Stimulated activated CD4-positive, alpha-beta T cell treated with anti-CD3 and anti-CD28 coated beads, Interleukin-15, amount 100 ng/mL, for 1 hour (primary cell): Measurements from ENCODE around the gene ENTREP3.
"Not testable (repeated sequence)": the region's sequence is repeated elsewhere in the genome, so short reads cannot be mapped to it uniquely, and the experiment has no call there.

Experiments
- DNase-seq, 2 donors: peaks; one replicate each; pipeline ENCODE4 v3.0.0-alpha.2; 2020; ENCODE audit warnings: low read depth in 1 of 2, low spot score in 1 of 2

The ENTREP3 gene

GRCh38 chr1:155226188-155226909 is 28.9 kb downstream of the ENTREP3 start:
- peak; percentile 68 to 71 for DNase-seq

- not testable (repeated sequence) for DNase-seq
Observed at GRCh38 chr1:155225404-155225759, 29.9 kb downstream of the ENTREP3 start.

GRCh38 chr1:155223047-155223446 is 32.2 kb downstream of the ENTREP3 start:
- no peak for DNase-seq

DNA sequence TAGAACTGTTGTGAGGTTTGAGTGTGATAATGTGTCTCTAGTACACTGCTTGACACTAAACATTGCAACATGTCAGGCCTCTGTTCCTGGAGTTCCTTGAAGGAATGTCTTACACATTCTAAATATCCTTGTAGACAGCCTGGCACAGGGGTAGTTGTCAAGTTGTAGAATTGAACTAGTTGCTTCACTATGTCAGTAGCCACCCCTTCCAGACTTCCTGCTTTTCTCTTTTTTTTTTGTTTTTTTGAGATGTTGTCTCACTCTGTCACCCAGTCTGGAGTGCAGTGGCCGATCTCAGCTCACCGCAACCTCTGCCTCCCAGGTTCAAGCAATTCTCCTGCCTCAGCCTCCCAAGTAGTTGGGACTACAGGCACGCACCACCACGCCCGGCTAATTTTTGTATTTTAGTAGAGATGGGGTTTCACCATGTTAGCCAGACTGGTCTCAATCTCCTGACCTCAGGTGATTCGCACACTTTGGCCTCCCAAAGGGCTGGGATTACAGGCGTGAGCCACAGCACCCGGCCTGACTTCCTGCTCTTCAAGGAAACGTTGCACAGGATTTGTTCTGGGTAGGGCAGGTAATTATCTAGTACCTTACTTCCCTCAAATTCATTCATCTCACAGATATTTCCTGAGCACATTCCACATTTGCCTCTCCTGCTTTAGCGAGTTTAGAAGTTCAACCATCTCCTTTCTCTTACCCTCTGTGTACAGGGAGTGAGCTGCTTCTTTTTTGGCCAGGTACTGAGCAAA is 34.9 kb downstream of the ENTREP3 start:
- not testable (repeated sequence) for DNase-seq

DNA sequence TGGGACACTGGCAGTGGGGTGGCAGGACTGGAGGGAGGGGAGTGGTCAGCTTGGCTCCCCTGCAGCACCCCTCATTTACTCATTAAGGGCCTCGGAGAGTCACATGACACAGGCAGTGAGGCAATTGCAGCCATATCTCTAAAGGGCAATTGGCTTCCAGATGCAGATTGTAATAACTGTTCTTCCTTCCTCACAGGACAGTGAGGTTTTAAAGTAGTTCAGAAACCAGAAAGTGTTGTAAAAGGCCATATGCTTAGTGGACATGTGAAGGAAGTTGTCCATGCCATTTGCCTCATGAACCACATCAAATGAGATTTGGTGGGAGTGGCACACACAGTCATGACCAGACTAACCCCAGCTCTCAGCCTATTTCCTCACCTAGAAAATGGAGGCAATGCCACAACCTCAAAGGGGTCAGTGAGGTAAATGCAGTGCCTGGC is 35.7 kb downstream of the ENTREP3 start:
- no peak for DNase-seq

DNA sequence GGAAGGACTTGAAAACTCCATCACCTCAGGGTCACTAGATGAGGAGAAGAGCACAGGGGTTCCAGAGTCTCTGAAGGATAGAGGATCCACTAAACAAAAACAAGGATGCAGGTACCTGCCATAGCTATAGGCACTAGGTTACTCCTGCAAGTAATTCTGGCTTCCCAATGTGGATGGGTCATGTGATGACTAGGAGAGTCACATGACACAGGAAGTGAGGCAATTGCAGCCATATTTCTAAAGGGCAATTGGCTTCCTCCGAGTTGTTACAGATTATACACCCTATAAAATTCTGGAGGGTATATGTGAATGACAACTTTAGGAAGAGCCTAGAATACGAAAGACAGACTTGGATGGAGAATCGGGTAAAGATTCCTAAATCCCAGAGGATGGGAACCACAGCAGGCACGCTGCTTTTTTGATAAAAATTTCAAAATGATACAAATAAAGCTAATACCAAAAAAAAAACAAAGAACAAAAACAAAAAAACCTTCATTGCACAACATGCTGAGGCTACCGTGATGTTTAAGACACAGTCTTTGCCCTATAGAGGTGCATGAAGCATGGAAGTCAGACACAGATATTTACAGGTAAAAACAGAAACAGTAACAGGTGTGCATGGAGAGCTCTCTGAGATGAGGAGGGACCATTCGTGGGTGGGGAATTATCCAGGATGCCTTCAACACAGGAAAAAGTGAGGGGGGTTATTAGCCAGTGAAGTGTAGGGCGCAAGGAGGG is 36.3 kb downstream of the ENTREP3 start:
- no peak for DNase-seq

DNA sequence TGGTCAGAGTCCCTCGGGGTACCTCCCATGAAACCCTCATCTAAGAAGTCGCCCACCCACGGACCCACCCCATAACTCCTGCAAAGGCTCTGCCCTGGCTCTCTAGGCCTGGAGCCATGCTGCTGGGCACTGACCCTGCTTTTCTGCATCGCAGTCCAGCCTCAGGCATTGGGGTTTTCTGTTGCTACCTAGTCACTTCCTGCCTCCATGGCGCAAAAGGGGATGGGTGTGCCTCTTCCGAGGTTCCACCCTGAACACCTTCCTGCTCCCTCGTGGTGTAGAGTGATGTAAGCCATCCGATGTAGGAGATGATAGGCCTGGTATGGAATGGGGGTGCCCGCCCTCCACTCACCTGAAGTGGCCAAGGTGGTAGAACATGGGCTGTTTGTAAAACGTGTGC is 40.6 kb downstream of the ENTREP3 start:
- DNase-seq = not testable (repeated sequence)

DNA sequence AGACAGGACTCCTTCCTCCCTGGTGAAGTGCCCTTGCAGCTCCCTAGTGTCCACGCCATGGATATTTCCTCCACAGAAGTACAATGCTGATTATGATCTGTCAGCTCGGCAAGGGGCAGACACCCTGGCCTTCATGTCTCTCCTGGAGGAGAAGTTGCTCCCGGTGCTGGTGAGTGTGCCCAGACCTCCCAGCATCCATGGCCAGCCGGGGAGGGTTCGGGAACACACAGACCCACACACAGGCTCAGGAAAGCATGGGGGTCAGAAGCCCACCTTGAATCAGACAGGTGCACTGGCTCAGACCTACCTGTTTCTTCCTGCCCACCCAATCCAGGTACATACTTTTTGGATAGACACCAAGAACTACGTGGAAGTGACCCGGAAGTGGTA is 43.2 kb downstream of the ENTREP3 start:
- DNase-seq = not testable (repeated sequence)

DNA sequence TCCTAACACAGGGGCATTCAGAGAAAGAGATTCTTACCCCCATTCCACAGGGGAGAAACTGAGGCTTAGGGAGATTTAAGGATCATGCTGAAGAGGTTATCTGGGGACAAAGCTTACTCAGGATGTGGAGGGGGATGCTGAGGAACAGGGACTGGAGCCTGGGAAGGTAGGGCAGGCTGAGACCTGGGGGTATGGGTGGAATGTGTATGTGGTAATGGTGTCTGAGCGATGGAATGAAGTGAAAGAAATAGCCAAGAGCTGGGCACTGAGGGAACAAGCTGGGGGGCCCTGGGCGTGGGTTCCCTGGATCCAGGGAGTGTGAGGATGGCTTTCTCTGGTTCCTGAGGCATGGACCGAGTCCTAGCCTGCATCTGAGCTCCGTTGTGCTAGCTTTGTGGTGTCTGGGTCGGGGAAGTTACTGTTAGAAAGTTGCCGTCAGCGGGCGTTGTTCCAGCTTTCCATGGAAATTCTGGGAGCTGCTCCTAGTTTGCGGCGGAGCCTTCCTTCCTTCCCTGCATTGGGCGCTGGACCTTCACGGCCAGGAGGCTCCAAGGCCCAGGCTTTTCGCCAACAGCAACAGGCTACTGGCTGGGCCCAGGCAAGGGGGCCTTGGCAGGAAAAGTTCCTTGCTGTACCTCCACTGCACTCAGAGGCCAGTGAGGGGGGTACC is 43.8 kb downstream of the ENTREP3 start:
- not testable (repeated sequence) for DNase-seq

GRCh38 chr1:155210314-155211104 is 44.8 kb downstream of the ENTREP3 start:
- no peak for DNase-seq

DNA sequence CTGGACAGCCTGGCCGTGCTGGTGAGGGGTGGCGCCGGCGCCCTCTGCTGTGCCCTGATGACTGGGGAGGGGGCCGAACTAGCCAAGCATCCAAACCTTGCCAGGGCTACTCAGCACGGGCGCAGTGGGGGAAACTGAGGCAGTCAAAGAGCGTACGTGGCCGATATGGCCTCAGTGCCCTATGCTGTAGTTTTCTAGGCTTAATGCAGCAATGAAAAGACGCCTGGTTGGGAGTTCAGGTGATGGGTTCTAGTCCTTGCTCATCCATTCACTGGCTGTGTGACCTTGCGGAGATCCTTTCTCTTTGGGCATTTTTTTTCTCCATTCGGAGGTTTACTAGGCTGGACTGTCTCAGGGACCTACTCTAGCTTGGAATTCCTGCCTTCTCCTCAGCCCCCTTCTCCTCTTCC is 46.0 kb downstream of the ENTREP3 start:
- DNase-seq = no peak

DNA sequence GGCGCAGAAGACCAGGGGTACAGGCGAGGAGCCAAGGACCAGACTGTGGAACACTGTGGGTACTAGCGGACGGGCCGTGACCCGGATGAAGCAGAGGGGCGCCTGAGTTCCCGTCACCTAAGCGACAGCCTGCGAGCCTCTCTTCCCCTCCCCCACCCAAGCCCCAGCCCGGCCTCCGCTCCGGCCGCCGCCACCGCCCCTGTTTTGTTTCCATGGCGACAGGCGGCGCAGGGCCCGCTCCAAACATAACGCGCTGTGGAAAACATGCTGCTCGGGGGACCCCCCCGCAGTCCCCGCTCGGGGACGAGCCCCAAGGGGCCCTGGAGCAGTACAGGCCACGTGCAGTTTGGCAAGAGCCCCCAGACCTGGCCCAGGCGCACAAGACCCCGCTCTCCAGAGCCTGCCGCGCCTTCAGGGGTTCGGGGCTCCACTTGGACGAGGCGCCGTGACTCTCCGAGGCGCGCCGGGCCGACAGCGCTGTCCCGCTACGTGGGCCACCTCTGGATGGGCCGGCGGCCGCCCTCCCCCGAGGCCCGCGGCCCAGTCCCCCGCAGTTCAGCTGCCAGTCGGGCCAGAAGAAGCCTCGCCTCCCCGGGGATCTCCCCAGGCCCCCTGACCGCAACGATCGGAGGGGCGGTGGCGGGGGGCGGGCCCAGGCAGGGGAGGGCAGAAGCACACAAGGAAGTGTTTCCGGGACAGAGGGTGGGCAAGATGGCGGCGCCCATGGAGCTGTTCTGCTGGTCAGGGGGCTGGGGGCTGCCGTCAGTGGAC is 46.6 kb downstream of the ENTREP3 start, which contains the start of gene MTX1:
TSS of gene MTX1 (plus strand) at position 155 of the 771 bp plus-strand sequence. CDS start at position 265, 110 bp downstream.
- DNase-seq = peak; percentile 77 to 81

DNA sequence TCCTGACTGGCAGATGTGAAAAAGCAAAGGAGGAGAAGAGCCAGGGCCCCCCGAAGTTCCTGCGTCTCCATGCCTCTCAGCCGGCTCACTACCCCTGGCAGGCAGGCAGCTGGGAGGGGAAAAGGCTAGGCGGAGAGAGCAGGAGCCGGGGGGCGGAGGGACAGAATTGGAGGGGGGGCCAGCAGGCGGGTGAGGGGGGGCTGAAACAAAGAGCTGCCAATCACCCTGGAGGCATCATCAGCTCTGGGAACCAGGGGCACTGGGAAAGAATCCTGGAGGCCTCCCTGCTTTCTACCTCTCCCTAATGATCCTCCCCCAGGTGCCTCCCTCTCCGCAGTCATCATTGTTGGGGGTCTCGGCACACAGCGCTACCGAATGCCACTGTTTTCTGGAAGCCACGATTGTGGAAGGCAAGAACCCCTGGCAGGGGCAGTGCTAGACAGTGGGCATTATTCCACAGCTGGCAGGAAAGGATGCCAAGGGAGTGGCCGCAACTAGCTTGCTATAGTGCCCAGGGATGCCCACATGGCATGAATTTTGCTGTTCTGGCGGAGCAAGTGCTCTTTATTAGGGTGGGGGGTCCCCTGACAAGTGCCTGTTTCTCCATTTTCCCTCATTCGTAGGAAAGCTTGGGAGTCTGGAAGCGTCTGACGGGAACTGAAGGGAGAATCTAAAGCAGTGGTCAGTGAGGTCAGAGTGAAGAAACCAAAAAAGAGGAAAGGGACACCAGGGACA is 47.3 kb downstream of the ENTREP3 start, which contains the start of gene THBS3:
TSS of gene THBS3 (minus strand) at position 92 of the 735 bp plus-strand sequence. CDS start at position 71, 21 bp downstream.
- no peak for DNase-seq

- peak; percentile 84 to 88 for DNase-seq
Observed at GRCh38 chr1:155206891-155207805, 48.1 kb downstream of the ENTREP3 start.

DNA sequence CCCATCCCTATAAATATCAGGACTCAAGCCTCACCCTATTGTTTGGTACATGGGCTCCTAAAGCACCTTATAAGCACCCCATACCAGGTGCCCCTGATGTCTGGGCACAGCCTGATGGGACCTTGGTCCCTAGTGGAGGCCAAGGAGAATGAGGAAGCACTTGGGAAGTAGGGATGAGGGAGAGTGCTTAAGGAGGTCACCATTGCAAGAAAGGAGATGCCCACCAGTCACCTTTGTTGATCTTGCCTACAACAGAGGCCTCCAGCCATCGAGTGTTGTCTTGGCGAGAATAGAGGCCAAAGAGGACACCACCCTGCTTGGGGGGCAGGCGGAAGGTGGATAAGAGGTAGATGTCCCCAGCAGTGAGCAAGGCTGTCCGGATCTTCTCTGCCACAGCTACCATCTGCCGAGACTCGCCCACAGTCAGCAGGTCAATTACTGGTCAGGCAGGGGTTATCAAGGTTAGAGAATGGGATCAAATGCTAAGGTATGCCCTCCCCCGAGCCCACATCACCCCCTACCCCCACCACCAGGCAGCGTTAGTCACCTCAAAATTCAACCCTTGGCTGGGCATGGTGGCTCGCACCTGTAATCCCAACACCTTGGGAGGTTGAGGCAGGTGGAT is 49.2 kb downstream of the ENTREP3 start:
- DNase-seq = no peak

DNA sequence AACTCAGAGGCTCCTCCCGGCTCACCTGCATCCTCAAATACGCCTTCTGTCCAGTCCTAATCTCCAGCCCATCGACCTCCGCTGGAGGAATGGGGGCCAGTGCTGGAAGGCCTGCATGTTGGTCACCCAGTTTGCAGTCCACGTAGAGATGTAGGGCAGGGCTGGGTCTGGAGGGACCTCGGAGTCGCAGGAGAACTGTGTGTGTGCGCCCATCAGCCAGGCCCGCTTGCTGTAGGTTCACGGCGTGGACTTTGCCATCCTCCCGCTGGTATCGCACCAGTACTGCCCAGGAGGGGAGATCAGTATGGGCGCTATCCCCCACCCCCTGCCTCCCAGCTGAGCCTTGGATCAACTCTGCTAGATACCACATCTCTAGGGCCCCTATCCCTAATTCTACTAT is 50.2 kb downstream of the ENTREP3 start:
- no peak for DNase-seq
